ENCODE results near the gene TEAD1.

- no peak for TF ChIP-seq CTCF (IDR thresholded peaks at IDR 0.05)
- no peak for TF ChIP-seq EP300 (IDR thresholded peaks at IDR 0.05)
- TF ChIP-seq POLR2AphosphoS5 (IDR thresholded peaks at IDR 0.05): no peak
- no peak for TF ChIP-seq POLR2A (IDR thresholded peaks at IDR 0.05)
Measured at GRCh38 chr11:12716816-12717215, 42.6 kb downstream of the TEAD1 start.
